ENCODE data around the gene GNG4.

GNG4 gene

GRCh38 chr1:235527196-235527814, 122.3 kb downstream of the GNG4 start:
- DNase-seq: no peak

DNA sequence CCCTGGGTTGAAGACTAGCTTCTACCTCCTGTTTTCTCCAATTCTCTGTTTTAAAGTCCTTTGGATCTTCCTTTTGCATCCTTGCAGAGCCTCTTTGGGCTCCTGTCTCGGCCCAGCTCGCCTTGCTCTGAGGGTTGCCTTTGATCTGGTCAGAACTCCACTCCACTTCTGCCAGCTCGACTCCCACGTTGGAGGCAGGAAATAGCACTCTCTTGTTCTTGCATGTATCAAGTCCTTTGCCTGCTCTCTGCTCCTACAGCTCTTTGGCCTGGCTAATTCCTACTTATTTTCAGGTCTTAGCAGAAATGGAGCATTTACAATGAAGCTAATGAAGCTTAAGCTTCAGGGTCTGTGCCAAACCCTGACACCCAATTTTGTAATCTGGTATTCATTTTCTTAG, 124.3 kb downstream of the GNG4 start:
- no peak for DNase-seq

DNA sequence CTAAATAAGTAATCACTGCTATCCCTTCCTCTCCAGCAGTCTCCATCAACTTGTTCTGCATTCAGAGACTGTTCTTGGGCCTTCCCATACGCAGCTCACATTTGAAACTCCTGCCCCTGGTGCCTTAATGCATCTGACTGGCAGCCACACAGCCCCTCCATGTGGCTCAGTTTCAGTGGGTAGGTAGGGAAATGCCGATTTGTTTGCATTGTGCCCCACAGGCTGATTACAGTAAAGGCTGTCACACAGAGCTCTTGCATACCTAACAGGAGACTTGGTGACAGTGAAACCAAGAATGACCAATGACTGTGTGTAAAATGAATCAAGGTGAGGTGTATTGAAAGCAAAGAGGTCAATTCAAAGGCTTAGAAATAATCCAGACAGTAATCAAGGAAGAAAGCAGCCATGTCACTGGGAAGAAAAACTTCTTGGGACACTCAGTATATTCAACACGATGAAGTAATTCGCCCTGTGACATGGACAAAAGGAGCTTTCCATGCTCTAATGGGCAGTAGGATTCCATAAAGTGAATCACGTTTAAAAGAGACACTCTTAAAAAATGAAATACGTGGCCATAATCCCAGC, 132.6 kb downstream of the GNG4 start:
- DNase-seq: no peak

GRCh38 chr1:235515844-235516512, 133.6 kb downstream of the GNG4 start:
- DNase-seq: no peak

GRCh38 chr1:235513495-235514366, 135.9 kb downstream of the GNG4 start:
- DNase-seq: peak; percentile 34

DNA sequence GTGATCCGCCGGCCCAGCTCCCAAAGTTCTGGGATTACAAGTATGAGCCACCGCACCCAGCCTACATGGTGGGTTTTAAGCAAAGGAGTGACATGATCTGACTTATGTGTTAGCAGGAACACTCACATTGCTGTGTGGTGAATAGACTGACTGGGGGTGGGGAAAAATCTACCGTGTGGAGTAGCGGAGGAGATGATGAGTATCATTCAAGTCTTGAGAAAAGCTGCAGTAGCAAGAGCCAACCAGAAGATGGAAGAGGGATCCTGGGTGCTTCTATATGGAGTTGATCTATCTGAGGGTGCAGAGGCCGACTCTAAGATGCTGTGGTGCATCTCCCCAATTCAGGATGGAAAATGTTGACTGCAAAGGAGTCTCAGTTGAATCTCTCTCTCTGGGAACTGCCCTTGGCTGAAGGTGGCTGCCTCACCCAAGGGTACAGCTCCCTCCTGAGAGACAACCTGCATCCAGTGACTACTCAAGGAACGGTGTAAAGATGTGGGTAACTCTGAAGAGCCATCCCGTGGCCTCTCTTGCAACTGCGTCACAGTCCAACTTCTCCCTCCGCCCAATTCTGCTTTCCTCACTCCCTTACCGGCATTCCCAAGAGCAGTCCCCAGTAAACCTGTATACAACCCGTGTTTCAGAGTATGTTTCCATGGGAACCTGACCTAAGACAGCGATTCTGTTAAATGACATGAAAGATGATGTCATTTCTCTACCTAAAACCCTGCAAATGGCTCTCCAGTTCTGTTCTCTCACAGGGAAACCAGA, 137.9 kb downstream of the GNG4 start:
- DNase-seq: no peak

DNA sequence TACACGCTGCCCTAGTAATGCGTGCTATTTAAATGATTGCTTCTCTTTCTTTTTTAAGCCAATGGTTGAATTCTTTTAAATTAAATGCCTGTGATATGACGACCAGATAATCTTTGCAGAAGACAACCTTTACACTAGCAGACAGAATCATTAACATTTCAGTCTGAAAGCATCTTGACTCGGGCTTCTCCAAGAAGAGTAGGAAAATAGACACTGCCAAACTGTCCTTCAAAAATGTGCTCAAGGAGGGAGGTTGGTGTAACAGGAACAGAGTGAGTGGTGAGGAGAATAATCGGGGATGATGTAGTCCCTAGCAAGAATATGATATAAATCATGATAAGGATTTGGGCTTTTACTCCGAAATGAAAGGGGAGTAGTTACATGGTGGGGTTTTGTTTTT, 138.8 kb downstream of the GNG4 start:
- no peak for DNase-seq

- no peak for DNase-seq
Observed at GRCh38 chr1:235507623-235508022, 142.0 kb downstream of the GNG4 start.

GRCh38 chr1:235504494-235505222, 144.9 kb downstream of the GNG4 start:
- DNase-seq: peak; percentile 96

DNA sequence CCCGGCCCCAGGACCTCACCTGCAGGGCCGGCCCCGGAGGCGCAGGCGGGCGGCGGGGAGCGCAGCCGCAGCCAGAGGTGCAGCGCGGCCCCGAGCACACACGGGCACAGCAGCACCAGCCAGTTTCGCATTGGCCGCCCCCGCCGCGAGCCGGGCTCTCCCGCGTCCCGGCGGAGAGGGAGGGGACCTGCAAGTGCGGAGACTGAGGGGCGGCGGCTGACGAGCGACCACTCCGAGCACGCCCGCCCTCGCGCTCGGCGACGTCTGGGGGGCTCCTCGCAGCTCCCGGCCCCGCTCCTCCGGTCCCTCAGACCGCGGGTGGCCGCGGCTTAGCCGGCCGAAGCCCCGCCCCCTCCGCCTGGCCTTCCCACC, 145.5 kb downstream of the GNG4 start, which contains the start of gene B3GALNT2:
TSS of gene B3GALNT2 (minus strand) at position 331 of the 372 bp plus-strand sequence. CDS start at position 131, 200 bp downstream.
- no peak for DNase-seq

- DNase-seq: no peak
Observed at GRCh38 chr1:235503403-235504121, 146.0 kb downstream of the GNG4 start.

DNA sequence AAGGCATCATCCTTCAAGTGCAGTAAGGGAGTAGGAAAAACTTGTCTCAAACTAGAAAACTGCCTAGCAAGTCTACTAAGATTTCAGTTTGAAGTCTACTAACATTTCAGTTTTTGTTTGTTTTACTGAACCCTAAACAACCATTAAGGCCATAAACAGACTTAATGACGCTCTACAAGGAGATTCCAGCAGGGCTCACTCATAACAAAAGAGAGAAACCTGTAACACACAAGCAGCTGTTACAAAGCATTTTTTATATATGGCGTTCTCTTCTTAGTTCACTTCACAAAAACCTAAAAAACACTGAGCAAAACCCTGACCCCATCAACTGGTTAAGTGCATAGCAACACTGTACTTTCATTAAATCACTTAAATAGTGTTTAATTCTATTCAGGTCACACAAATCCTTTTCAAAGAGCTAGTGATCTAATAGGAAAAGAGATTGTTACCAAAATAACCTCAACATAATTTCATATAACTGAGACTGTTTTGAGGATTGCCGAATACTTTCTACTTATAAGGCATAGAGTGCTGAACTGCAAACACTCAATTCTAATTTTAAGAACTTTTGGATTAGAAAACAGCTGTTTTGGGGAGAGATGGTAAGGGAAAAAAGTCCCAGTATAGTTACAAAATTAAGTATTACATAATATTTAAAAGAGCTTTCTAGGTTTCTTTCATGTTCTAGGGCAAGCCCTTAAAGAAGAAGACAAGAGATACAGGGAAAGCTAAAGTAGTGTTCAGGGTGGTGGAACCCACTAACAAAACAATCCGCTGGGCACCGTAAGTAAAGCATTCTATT, 146.8 kb downstream of the GNG4 start:
- no peak for DNase-seq

GRCh38 chr1:235500971-235501540, 148.5 kb downstream of the GNG4 start:
- no peak for DNase-seq

Measured in effector CD4-positive, alpha-beta T cell (primary cell).